ENCODE results near the gene NDOR1. TPM values are rescaled to one million over a fixed set of nuclear protein-coding genes. Genes with fewer than 3 reads are reported as not detected.

The NDOR1 gene
- total and polyA plus RNA-seq, 2 of the 8 experiments (the other 6 are each of a cell fraction or from before 2014, with no cell fraction given): 25.7 to 32.3 TPM

DNA sequence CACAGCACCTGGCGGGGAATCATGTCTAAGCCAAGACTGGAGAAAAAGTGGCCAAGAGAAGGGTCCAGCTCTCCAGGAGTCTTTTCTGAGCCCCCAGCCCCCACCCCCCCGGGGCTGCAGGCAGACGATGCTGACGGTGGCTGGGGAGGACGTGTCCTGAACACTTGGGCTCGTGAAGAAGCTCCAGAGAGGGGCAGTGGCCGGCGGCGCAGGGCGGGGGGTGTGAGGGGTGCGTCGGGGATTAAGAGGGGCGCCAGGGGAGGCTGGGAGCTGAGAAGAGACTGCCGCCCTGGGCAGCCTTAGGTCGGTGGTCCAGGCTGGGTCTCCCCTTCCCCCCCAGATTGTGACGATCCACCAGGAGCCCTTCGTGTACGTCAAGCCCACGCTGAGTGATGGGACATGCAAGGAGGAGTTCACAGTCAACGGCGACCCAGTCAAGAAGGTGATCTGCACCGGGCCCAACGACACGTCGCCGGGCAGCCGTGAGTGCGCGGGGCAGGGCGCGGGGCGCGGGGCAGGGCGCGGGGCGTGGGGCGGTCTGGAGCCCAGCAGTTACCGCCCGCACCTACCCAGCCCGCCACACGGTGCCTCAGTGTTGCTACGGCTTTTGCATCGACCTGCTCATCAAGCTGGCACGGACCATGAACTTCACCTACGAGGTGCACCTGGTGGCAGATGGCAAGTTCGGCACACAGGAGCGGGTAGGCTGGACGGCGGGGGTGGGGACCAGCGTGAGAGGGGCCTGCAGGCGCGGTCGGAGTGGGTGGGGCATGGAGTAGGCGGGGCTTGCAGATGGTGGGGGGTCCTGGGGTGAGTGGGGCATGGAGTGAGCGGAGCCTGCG is 44.6 kb upstream of the NDOR1 start:
- no peak overlapping the region; the same call in 1 of the 2 replicates for H3K18ac ChIP-seq (ENCODE audit: extremely low read depth, low read length)
- H3K4ac ChIP-seq (replicated peaks; ENCODE audit: insufficient read length, low read depth, low read length): no peak overlapping the region
- no peak overlapping the region for H2BK5ac ChIP-seq (ENCODE audit: low read depth, low read length)
- H3K79me2 ChIP-seq (ENCODE audit: control insufficient read depth in 1 of 2, insufficient read depth in 2 of 2, low read length in 2 of 2): no peaks in the 10 kb centered on the region
- H3K4me1 ChIP-seq (replicated peaks in 1 of 4; ENCODE audit: control insufficient read depth in 3 of 4, insufficient read depth in 4 of 4, low read length in 3 of 4): peaks cover 0 to 13% (median 12%) of the 10 kb centered on the region in 4 experiments; a peak in 6 of 7 replicates
- FAIRE-seq (no peak), DNase-seq (ENCODE audit: low read depth in 1 of 2, low spot score in 2 of 2) (peak in 1 of 2 experiments; percentile 76)
- H3K9me3 ChIP-seq (ENCODE audit: insufficient read depth in 2 of 2, low read depth in 1 of 2, low read length in 1 of 2): no peaks in the 10 kb centered on the region
- no peak overlapping the region for H2BK12ac ChIP-seq (ENCODE audit: low read depth, low read length)
- peaks cover 10% of the 10 kb centered on the region; the same call in 1 of the 2 replicates for H3K23me2 ChIP-seq (ENCODE audit: low read depth, low read length)
- H2AFZ ChIP-seq (ENCODE audit: low read length): no peak overlapping the region
- peaks cover 0 to 20% of the 10 kb centered on the region in 2 experiments for H4K20me1 ChIP-seq (replicated peaks in 1 of 2; ENCODE audit: control insufficient read depth in 1 of 2, insufficient read depth in 2 of 2, low read length in 2 of 2)
- TF ChIP-seq SIX5 (IDR thresholded peaks at IDR 0.05; ENCODE audit: low read depth, low read length): no peak
- TF ChIP-seq, protein P1, sequence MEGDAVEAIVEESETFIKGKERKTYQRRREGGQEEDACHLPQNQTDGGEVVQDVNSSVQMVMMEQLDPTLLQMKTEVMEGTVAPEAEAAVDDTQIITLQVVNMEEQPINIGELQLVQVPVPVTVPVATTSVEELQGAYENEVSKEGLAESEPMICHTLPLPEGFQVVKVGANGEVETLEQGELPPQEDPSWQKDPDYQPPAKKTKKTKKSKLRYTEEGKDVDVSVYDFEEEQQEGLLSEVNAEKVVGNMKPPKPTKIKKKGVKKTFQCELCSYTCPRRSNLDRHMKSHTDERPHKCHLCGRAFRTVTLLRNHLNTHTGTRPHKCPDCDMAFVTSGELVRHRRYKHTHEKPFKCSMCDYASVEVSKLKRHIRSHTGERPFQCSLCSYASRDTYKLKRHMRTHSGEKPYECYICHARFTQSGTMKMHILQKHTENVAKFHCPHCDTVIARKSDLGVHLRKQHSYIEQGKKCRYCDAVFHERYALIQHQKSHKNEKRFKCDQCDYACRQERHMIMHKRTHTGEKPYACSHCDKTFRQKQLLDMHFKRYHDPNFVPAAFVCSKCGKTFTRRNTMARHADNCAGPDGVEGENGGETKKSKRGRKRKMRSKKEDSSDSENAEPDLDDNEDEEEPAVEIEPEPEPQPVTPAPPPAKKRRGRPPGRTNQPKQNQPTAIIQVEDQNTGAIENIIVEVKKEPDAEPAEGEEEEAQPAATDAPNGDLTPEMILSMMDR (IDR thresholded peaks at IDR 0.05; ENCODE audit: control extremely low read depth in 1 of 3, insufficient read depth in 1 of 3, low read depth in 1 of 3, low read length in 3 of 3): peak in 1 of 3 experiments; percentile 9; a peak in 1 of 4 replicates
- no peaks in the 10 kb centered on the region; the same call in 1 of the 2 replicates for H3K79me1 ChIP-seq (ENCODE audit: low read depth, low read length)
- H3K27ac ChIP-seq (ENCODE audit: low read depth, low read length): no peak overlapping the region
- peak overlapping the region; percentile 50 to 90 for H3K4me2 ChIP-seq (ENCODE audit: insufficient read depth in 1 of 2, low read depth in 2 of 2, low read length in 2 of 2)
- H3K9ac ChIP-seq (replicated peaks in 1 of 4; ENCODE audit: extremely low read depth in 1 of 4, low read depth in 3 of 4, low read length in 3 of 4): no peak overlapping the region
- H4K5ac ChIP-seq (ENCODE audit: insufficient read length, low read depth, low read length): no peak overlapping the region
- CTCF ChIA-PET (ENCODE audit: partially characterized antibody): interaction anchor here (0.8 to 4.0 kb wide), 10 partner anchors 11 to 180 kb away, joined by 3 to 16 read pairs (median 4); partner anchors contain the start of genes CYSRT1, GRIN1 and TMEM210
- peaks cover 52 to 96% (median 89%) of the 10 kb centered on the region in 4 experiments for H3K27me3 ChIP-seq (replicated peaks in 1 of 4; ENCODE audit: control insufficient read depth in 3 of 4, extremely low read depth in 1 of 4, insufficient read depth in 3 of 4, low read length in 3 of 4)
- H3K14ac ChIP-seq (ENCODE audit: insufficient read length): no peak overlapping the region
- H2BK120ac ChIP-seq (replicated peaks; ENCODE audit: low read depth, low read length): no peak overlapping the region
- 0 out of 2 replicates have a peak overlapping the region, but pooled peaks have one; percentile 40 for H2BK15ac ChIP-seq (ENCODE audit: low read length)
- no peak overlapping the region for H2AK5ac ChIP-seq (ENCODE audit: low read depth, low read length)
- no peak overlapping the region for H4K8ac ChIP-seq (ENCODE audit: extremely low read depth, insufficient read depth, low read length)
- H3K4me3 ChIP-seq (ENCODE audit: extremely low read depth in 1 of 4, insufficient read depth in 2 of 4, low read depth in 3 of 4, low read length in 4 of 4): peak overlapping the region in 1 of 4 experiments; percentile 38; a peak in 1 of 8 replicates
- H3K36me3 ChIP-seq (ENCODE audit: control insufficient read depth in 2 of 4, insufficient read depth in 4 of 4, low read length in 3 of 4): no peaks in the 10 kb centered on the region
- 58% methylated on average over 26 of the region's 56 CpGs; no CpG with 5 or more reads in 1 of the 2 experiments for WGBS, 2 experiments (ENCODE audit: extremely low coverage in 1 of 2, insufficient coverage in 1 of 2, insufficient read length in 1 of 2, insufficient replicate concordance in 2 of 2, low coverage in 1 of 2, low lambda C conversion rate in 2 of 2, missing lambda C conversion rate in 1 of 2)
- no peak overlapping the region for H2BK20ac ChIP-seq (ENCODE audit: low read length)
- H3K56ac ChIP-seq (replicated peaks; ENCODE audit: insufficient read length, low read depth, low read length): no peak overlapping the region
- no peak overlapping the region for H3K23ac ChIP-seq (ENCODE audit: insufficient read length)
- POLR2A ChIA-PET (ENCODE audit: partially characterized antibody): interaction anchor here (1.2 to 2.0 kb wide), 2 partner anchors 16 to 80 kb away, joined by 3 to 5 read pairs; partner anchors contain the start of gene TUBB4B
- no peak overlapping the region for H4K91ac ChIP-seq (replicated peaks; ENCODE audit: insufficient read length, low read length)

All from H1 (cell line).